ENCODE data around the gene TMEM234.

DNA sequence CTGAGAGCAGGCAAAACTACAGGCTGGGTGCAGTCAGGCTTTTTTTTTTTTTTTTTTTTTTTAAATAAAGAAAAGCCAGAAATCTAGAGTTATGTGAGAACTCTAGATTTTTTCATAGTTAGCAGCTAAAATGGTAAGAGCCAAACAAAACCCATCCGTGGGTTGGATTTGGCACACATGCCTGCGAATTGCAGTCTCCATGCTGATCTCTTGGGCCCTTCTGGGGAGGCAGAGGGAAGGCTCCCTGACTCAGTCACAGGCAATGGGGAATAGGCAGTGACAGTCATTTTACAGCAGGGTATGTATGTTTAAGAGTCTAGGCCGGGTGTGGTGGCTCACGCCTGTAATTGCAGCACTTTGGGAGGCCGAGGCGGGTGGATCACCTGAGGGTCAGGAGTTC lies 40.1 kb downstream of the TMEM234 start:
- no peak for TF ChIP-seq POLR2AphosphoS5 (IDR thresholded peaks at IDR 0.05; ENCODE audit: low read depth, low read length)
- TF ChIP-seq, protein P1, sequence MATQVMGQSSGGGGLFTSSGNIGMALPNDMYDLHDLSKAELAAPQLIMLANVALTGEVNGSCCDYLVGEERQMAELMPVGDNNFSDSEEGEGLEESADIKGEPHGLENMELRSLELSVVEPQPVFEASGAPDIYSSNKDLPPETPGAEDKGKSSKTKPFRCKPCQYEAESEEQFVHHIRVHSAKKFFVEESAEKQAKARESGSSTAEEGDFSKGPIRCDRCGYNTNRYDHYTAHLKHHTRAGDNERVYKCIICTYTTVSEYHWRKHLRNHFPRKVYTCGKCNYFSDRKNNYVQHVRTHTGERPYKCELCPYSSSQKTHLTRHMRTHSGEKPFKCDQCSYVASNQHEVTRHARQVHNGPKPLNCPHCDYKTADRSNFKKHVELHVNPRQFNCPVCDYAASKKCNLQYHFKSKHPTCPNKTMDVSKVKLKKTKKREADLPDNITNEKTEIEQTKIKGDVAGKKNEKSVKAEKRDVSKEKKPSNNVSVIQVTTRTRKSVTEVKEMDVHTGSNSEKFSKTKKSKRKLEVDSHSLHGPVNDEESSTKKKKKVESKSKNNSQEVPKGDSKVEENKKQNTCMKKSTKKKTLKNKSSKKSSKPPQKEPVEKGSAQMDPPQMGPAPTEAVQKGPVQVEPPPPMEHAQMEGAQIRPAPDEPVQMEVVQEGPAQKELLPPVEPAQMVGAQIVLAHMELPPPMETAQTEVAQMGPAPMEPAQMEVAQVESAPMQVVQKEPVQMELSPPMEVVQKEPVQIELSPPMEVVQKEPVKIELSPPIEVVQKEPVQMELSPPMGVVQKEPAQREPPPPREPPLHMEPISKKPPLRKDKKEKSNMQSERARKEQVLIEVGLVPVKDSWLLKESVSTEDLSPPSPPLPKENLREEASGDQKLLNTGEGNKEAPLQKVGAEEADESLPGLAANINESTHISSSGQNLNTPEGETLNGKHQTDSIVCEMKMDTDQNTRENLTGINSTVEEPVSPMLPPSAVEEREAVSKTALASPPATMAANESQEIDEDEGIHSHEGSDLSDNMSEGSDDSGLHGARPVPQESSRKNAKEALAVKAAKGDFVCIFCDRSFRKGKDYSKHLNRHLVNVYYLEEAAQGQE (IDR thresholded peaks at IDR 0.05; ENCODE audit: insufficient read depth in 1 of 2, low read depth in 2 of 2, low read length in 2 of 2) = no peak
- no peak for TF ChIP-seq TAF1 (IDR thresholded peaks at IDR 0.05; ENCODE audit: borderline replicate concordance, insufficient read depth, low read length)
